IMR-90 (cell line): ENCODE results near the gene WNT11. TPM values are rescaled to one million over a fixed set of nuclear protein-coding genes. Genes with fewer than 3 reads are reported as not detected.

Experiments used
- ATAC-seq: fragments of 200-7000 bp; cut with Tn5 transposase; 2 replicates; pipeline ENCODE4 v1.9.1; 2020; ENCODE audit warnings: low read depth, mild to moderate bottlenecking, moderate library complexity
- BruUV-seq: library from RNA; stranded (reverse); fragments of 400-500 nt; replicated peaks from 2 replicates; lab custom pipeline; 2021; lab: Mats Ljungman, UMichigan
- CTCF ChIA-PET: fragments of 300-600 bp; formaldehyde crosslinking; extraction: SDS; loops from one replicate; lab custom pipeline; 2021; ENCODE audit warnings: antibody characterized with exemption; lab: Yijun Ruan, JAX
- POLR2A ChIA-PET: fragments of 300-600 bp; sonication (Branson Sonifier 250); formaldehyde crosslinking; loops from one replicate; lab custom pipeline; 2022; ENCODE audit warnings: antibody characterized with exemption; ENCODE audit not compliant: unreplicated experiment; lab: Charles Lee
- DNase-seq: peaks from one replicate; pipeline ENCODE4 v3.0.0; 2013
- H2AFZ ChIP-seq: replicated peaks from 2 replicates; pipeline ENCODE3; 2013; ENCODE audit warnings: low read length, mild to moderate bottlenecking; ENCODE audit not compliant: poor library complexity
- H2AK5ac ChIP-seq: 2 replicates; pipeline ENCODE4 v1.6.1; 2013; ENCODE audit warnings: low read depth, low read length, inconsistent platforms
- H2AK9ac ChIP-seq: replicated peaks from 2 replicates; pipeline ENCODE3; 2013; ENCODE audit warnings: mild to moderate bottlenecking, low read depth, low read length, moderate library complexity; ENCODE audit not compliant: poor library complexity
- H2BK120ac ChIP-seq: 2 replicates; pipeline ENCODE4 v1.6.1; 2013; ENCODE audit warnings: low read depth, low read length, inconsistent platforms
- H2BK15ac ChIP-seq: 3 replicates; pipeline ENCODE4 v1.6.1; 2013; ENCODE audit warnings: low read depth, low read length, inconsistent platforms
- H2BK20ac ChIP-seq: 2 replicates; pipeline ENCODE4 v1.6.1; 2013; ENCODE audit warnings: low read depth, mild to moderate bottlenecking, inconsistent platforms, low read length, moderate library complexity
- H2BK5ac ChIP-seq: 2 replicates; pipeline ENCODE4 v1.6.1; 2013; ENCODE audit warnings: mild to moderate bottlenecking, low read depth, low read length, inconsistent platforms; ENCODE audit not compliant: poor library complexity, severe bottlenecking
- H3K14ac ChIP-seq: replicated peaks from 2 replicates; pipeline ENCODE4 v1.6.1; 2013; ENCODE audit warnings: low read depth, low read length, inconsistent platforms
- H3K18ac ChIP-seq: 2 replicates; pipeline ENCODE4 v1.6.1; 2013; ENCODE audit warnings: low read depth, low read length, control low read depth
- H3K23ac ChIP-seq: 2 replicates; pipeline ENCODE4 v1.6.1; 2013; ENCODE audit warnings: low read depth, low read length, inconsistent platforms
- H3K27ac ChIP-seq: 2 replicates; pipeline ENCODE4 v1.5.1; 2013; ENCODE audit warnings: mild to moderate bottlenecking, control low read depth, low read length; ENCODE audit not compliant: insufficient read depth
- H3K27me3 ChIP-seq: 2 replicates; pipeline ENCODE4 v1.6.1; 2013; ENCODE audit warnings: low read length; ENCODE audit not compliant: control insufficient read depth, insufficient read depth
- H3K36me3 ChIP-seq: 2 replicates; pipeline ENCODE4 v1.6.1; 2013; ENCODE audit warnings: low read length, mixed read lengths; ENCODE audit not compliant: control insufficient read depth, insufficient read depth
- H3K4ac ChIP-seq: 2 replicates; pipeline ENCODE4 v1.6.1; 2013; ENCODE audit warnings: low read depth, low read length, inconsistent platforms
- H3K4me1 ChIP-seq: 2 replicates; pipeline ENCODE4 v1.6.1; 2013; ENCODE audit warnings: low read length, mixed read lengths; ENCODE audit not compliant: control insufficient read depth, insufficient read depth
- H3K4me2 ChIP-seq: 2 replicates; pipeline ENCODE4 v1.6.1; 2013; ENCODE audit warnings: low read depth, mild to moderate bottlenecking, control low read depth, low read length, moderate library complexity
- H3K4me3 ChIP-seq: 2 replicates; pipeline ENCODE4 v1.5.1; 2013; ENCODE audit warnings: low read depth, mild to moderate bottlenecking, control low read depth, low read length, moderate library complexity; ENCODE audit not compliant: insufficient read depth
- H3K56ac ChIP-seq: 2 replicates; pipeline ENCODE4 v1.6.1; 2013; ENCODE audit warnings: low read length, inconsistent platforms; ENCODE audit not compliant: insufficient read depth; ENCODE audit errors: extremely low read depth
- H3K79me1 ChIP-seq, 2 experiments: 2 replicates each; pipeline ENCODE4 v1.6.1; 2013; ENCODE audit warnings: low read length in 2 of 2, inconsistent platforms in 1 of 2, low read depth in 1 of 2
- H3K9ac ChIP-seq: 2 replicates; pipeline ENCODE4 v1.6.1; 2013; ENCODE audit warnings: low read depth, low read length, control low read depth
- H3K9me1 ChIP-seq: 2 replicates; pipeline ENCODE4 v1.6.1; 2013; ENCODE audit warnings: low read length, inconsistent platforms; ENCODE audit not compliant: insufficient read depth
- H3K9me3 ChIP-seq: 2 replicates; pipeline ENCODE4 v1.6.1; 2013; ENCODE audit warnings: low read length; ENCODE audit not compliant: control insufficient read depth, insufficient read depth
- H4K20me1 ChIP-seq: 2 replicates; pipeline ENCODE4 v1.6.1; 2013; ENCODE audit warnings: low read length, inconsistent platforms; ENCODE audit not compliant: insufficient read depth
- H4K5ac ChIP-seq: 2 replicates; pipeline ENCODE4 v1.6.1; 2013; ENCODE audit warnings: mild to moderate bottlenecking, low read depth, low read length, control low read depth
- H4K8ac ChIP-seq, 2 experiments: 2 replicates each; pipeline ENCODE4 v1.6.1; 2013; ENCODE audit warnings: low read depth in 2 of 2, low read length in 2 of 2, control low read depth in 1 of 2, inconsistent platforms in 1 of 2
- H4K91ac ChIP-seq: 2 replicates; pipeline ENCODE4 v1.6.1; 2013; ENCODE audit warnings: low read depth, low read length, inconsistent platforms; ENCODE audit not compliant: insufficient read depth
- CEBPB ChIP-seq: IDR thresholded peaks from 2 replicates; pipeline ENCODE4 v1.6.1; 2012; ENCODE audit warnings: low read depth, low read length, improper control_type of control experiment
- CHD1 ChIP-seq: IDR thresholded peaks from 2 replicates; pipeline ENCODE4 v1.6.1; 2012; ENCODE audit warnings: low read depth, low read length, improper control_type of control experiment
- FOS ChIP-seq: fragments of 150-350 bp; IDR thresholded peaks from 2 replicates; pipeline ENCODE4 v1.6.1; 2016; ENCODE audit warnings: low read depth, low read length
- MAFK ChIP-seq: IDR thresholded peaks from 2 replicates; pipeline ENCODE4 v1.6.1; 2012; ENCODE audit warnings: low read depth, low read length, improper control_type of control experiment
- MAZ ChIP-seq: IDR thresholded peaks from 2 replicates; pipeline ENCODE4 v1.6.1; 2012; ENCODE audit warnings: low read depth, mild to moderate bottlenecking, low read length, improper control_type of control experiment, moderate library complexity, borderline replicate concordance
- MXI1 ChIP-seq: IDR thresholded peaks from 2 replicates; pipeline ENCODE4 v1.6.1; 2012; ENCODE audit warnings: low read depth, mild to moderate bottlenecking, low read length, moderate library complexity, borderline replicate concordance
- NFE2L2 ChIP-seq: fragments of 150-350 bp; IDR thresholded peaks from 2 replicates; pipeline ENCODE4 v1.6.1; 2016; ENCODE audit warnings: low read depth, mild to moderate bottlenecking, low read length
- POLR2A ChIP-seq: IDR thresholded peaks from 2 replicates; pipeline ENCODE4 v1.6.1; 2012; ENCODE audit warnings: mild to moderate bottlenecking, low read depth, low read length
- RAD21 ChIP-seq: IDR thresholded peaks from 2 replicates; pipeline ENCODE4 v1.6.1; 2012; ENCODE audit warnings: low read length, improper control_type of control experiment
- RCOR1 ChIP-seq: IDR thresholded peaks from 2 replicates; pipeline ENCODE4 v1.6.1; 2012; ENCODE audit warnings: mild to moderate bottlenecking, low read length, improper control_type of control experiment; ENCODE audit not compliant: insufficient replicate concordance
- RFX5 ChIP-seq: IDR thresholded peaks from 2 replicates; pipeline ENCODE4 v1.8.0; 2012; ENCODE audit warnings: low read depth, mild to moderate bottlenecking, low read length, moderate library complexity
- SMC3 ChIP-seq: fragments of 150-350 bp; IDR thresholded peaks from 2 replicates; pipeline ENCODE4 v1.6.1; 2016; ENCODE audit warnings: low read depth, mild to moderate bottlenecking, antibody characterized with exemption, low read length, moderate library complexity
- WGBS, 2 experiments: methylation state at CpG; one replicate each; pipeline versions ENCODE4 v1.1.5 to v1.1.7; 2013; ENCODE audit warnings: missing lambda C conversion rate in 2 of 2; ENCODE audit not compliant: insufficient read length in 1 of 2; ENCODE audit errors: extremely low coverage in 2 of 2; 5-methylcytosine and 5-hydroxymethylcytosine counted together
- dilution Hi-C: fragments of 300-500 bp; cut with HindIII; formaldehyde crosslinking; loops from one replicate; pipeline ENCODE4 v1.14.3; 2018; ENCODE audit warnings: low sequenced_read_pairs; ENCODE audit not compliant: unreplicated experiment
- in situ Hi-C: fragments of 300-500 bp; cut with MboI; formaldehyde crosslinking; loops from 3 replicates; pipeline ENCODE4 v1.14.3; 2019; ENCODE audit warnings: low sequenced_read_pairs, inconsistent platforms, mixed read lengths
- intact Hi-C: fragments of 100-400 bp; cut with micrococcal nuclease; formaldehyde crosslinking; loops from 2 replicates; pipeline ENCODE4 v1.10.0; 2022
- polyA plus RNA-seq, 3 experiments: library from polyadenylated mRNA; depleted of rRNA; stranded (reverse); fragments of >200 nt; gene quantifications; 2 replicates each; pipeline ENCODE4 v1.2.3, GENCODE V29; 2012; ENCODE audit warnings: low replicate concordance in 1 of 3
- total RNA-seq: library from RNA; depleted of rRNA; stranded (reverse); fragments of >200 nt; gene quantifications from 2 replicates; pipeline ENCODE4 v1.2.3, GENCODE V29; 2012
- TF ChIP-seq, protein P1 (sequence below): fragments of 150-350 bp; IDR thresholded peaks from 2 replicates; pipeline ENCODE4 v1.6.1; 2017; ENCODE audit warnings: mild to moderate bottlenecking, antibody characterized with exemption, low read length, low read depth

Gene WNT11
- total and polyA plus RNA-seq, 2 of the 4 experiments (the other 2 are of a cell fraction) = 0.10 TPM; not detected in 1

DNA sequence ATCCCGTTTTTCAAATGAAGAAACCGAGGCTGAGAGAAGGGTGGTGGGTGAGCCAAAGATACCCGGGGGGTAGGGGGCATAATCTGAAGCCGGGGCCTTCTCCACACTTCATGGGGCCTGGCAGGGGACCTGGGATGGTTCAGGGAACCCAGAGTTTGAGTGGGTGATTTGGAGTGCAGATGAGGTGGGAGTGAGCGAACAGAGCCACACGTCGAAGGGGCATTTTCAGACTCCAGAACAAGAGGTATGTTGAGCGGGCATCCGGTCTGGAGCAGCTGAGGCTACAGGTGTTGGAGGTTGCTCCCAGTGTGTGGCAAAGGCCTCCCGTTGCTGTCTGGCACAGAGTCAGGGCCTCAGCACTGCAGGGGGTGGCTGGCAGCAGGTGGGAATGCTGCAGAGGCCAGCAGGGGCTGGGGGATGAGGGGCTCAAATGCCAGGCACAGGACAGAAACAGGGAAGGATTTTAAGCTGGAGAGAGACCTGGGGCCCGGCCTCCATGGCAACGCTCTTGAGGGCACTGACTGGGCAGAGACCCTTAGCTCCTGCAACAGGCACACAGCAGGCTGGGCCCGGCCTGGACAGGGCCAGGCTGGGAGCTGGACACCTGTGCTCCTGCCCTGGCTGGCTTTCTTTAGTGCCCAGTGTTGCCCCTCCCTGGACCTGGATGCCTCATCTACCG, 46.2 kb downstream of the WNT11 start:
- Histone ChIP-seq H3K4me1 (peaks cover 4% of the 10 kb centered on the region; the same call in 1 of the 2 replicates), H2AK5ac (no peak overlapping the region)
- ATAC-seq = no peak

More for the DNA sequence above, 46.2 kb downstream of the WNT11 start:
- no peak overlapping the region for H3K18ac ChIP-seq
- no peak for DNase-seq
- TF ChIP-seq MAFK (no peak), CHD1 (no peak), RAD21 (no peak), FOS (no peak), MAZ (no peak), CEBPB (no peak), SMC3 (no peak), NFE2L2 (no peak), MXI1 (no peak), POLR2A (no peak), RCOR1 (no peak), RFX5 (no peak)
- TF ChIP-seq, protein P1, sequence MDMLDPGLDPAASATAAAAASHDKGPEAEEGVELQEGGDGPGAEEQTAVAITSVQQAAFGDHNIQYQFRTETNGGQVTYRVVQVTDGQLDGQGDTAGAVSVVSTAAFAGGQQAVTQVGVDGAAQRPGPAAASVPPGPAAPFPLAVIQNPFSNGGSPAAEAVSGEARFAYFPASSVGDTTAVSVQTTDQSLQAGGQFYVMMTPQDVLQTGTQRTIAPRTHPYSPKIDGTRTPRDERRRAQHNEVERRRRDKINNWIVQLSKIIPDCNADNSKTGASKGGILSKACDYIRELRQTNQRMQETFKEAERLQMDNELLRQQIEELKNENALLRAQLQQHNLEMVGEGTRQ = no peak
- H2BK15ac ChIP-seq = no peak overlapping the region
- H2BK20ac ChIP-seq = no peak overlapping the region
- no peak overlapping the region for H3K56ac ChIP-seq
- no peak overlapping the region for H3K4me3 ChIP-seq
- H3K9me1 ChIP-seq = no peaks in the 10 kb centered on the region
- H3K36me3 ChIP-seq = no peaks in the 10 kb centered on the region
- H4K8ac ChIP-seq = no peak overlapping the region
- no TSS peak for BruUV-seq
- no peak overlapping the region for H3K4ac ChIP-seq
- dilution Hi-C loops = no loop called here
- H4K20me1 ChIP-seq = no peaks in the 10 kb centered on the region
- H3K4me2 ChIP-seq = no peak overlapping the region
- no peak overlapping the region for H3K14ac ChIP-seq
- no peak overlapping the region for H3K23ac ChIP-seq
- no peak overlapping the region for H2AFZ ChIP-seq
- 80% methylated on average over 8 of the region's 14 CpGs; no CpG with 5 or more reads in 1 of the 2 experiments for WGBS, 2 experiments
- ChIA-PET CTCF (interaction anchor here (0.8 kb wide), 1 partner anchor 8 kb away, joined by 5 read pairs; no protein-coding TSS in a partner anchor), POLR2A (no interaction called here)
- no peak overlapping the region for H4K5ac ChIP-seq
- no peaks in the 10 kb centered on the region for H3K9me3 ChIP-seq
- H2AK9ac ChIP-seq = no peak overlapping the region
- no peaks in the 10 kb centered on the region for H3K79me1 ChIP-seq
- H3K27me3 ChIP-seq = peaks cover 48% of the 10 kb centered on the region
- no peak overlapping the region for H4K91ac ChIP-seq
- intact Hi-C loops = no loop called here
- H3K27ac ChIP-seq = no peak overlapping the region
- H2BK120ac ChIP-seq = no peak overlapping the region
- H3K9ac ChIP-seq = no peak overlapping the region
- no peak overlapping the region for H2BK5ac ChIP-seq
- in situ Hi-C loops = no loop called here
